B cell (primary cell): ENCODE measurements around the gene CAMTA1.

Experiments used
- CTCF ChIP-seq: fragments of 200-600 bp; IDR thresholded peaks from one replicate; pipeline ENCODE4 v1.8.0; 2022; ENCODE audit warnings: antibody characterized with exemption, mild to moderate bottlenecking
- EZH2 ChIP-seq: IDR thresholded peaks from 2 replicates; pipeline ENCODE4 v1.6.1; 2012; ENCODE audit warnings: borderline replicate concordance, low read depth, mild to moderate bottlenecking, moderate library complexity, low read length; ENCODE audit not compliant: insufficient read depth, poor library complexity, severe bottlenecking

- TF ChIP-seq CTCF (no peak), EZH2 (no peak)
Measured at GRCh38 chr1:6782151-6782550, 3.1 kb upstream of the CAMTA1 start.
